OCI-LY3 (cell line): ENCODE data around the gene SLAMF7.

Experiments used
- H2AFZ ChIP-seq: fragments of 200-600, 300-600 bp; shearing (Covaris generic); 2 replicates; pipeline ENCODE4 v1.6.0; 2014; ENCODE audit warnings: antibody characterized with exemption, low read depth, low read length
- H3K27ac ChIP-seq: fragments of 200-600, 300-600 bp; sonication (generic); 2 replicates; pipeline ENCODE4 v1.5.1; 2014; ENCODE audit warnings: mild to moderate bottlenecking, low read length, moderate library complexity, mixed read lengths
- H3K27me3 ChIP-seq: fragments of 200-600, 300-600 bp; sonication (generic); 2 replicates; pipeline ENCODE4 v1.6.1; 2014; ENCODE audit warnings: low read depth, low read length, mixed read lengths
- H3K36me3 ChIP-seq: fragments of 200-600, 300-600 bp; sonication (generic); replicated peaks from 2 replicates; pipeline ENCODE3; 2014; ENCODE audit warnings: low read depth, low read length, mixed read lengths
- H3K4me1 ChIP-seq: fragments of 300-600, 200-600 bp; sonication (generic); 2 replicates; pipeline ENCODE4 v1.6.1; 2014; ENCODE audit warnings: low read length, mixed read lengths
- H3K4me2 ChIP-seq: fragments of 200-600, 300-600 bp; sonication (generic); 2 replicates; pipeline ENCODE4 v1.6.1; 2014; ENCODE audit warnings: low read length, mixed read lengths
- H3K4me3 ChIP-seq: fragments of 300-600, 200-600 bp; sonication (generic); 2 replicates; pipeline ENCODE4 v1.5.1; 2014; ENCODE audit warnings: antibody characterized with exemption, mild to moderate bottlenecking, low read length, moderate library complexity
- H3K79me2 ChIP-seq: fragments of 300-600, 200-600 bp; shearing (Covaris generic); 2 replicates; pipeline ENCODE4 v1.6.1; 2014; ENCODE audit warnings: mild to moderate bottlenecking, low read length, mixed read lengths
- H3K9ac ChIP-seq: fragments of 300-600, 200-600 bp; shearing (Covaris generic); 2 replicates; pipeline ENCODE4 v1.6.0; 2014; ENCODE audit warnings: mild to moderate bottlenecking, low read length, moderate library complexity
- H3K9me3 ChIP-seq: fragments of 200-600, 300-600 bp; shearing (Covaris generic); 2 replicates; pipeline ENCODE4 v1.6.1; 2014; ENCODE audit warnings: low read length, mixed read lengths; ENCODE audit not compliant: insufficient read depth
- H4K20me1 ChIP-seq: fragments of 200-600, 300-600 bp; sonication (generic); 2 replicates; pipeline ENCODE4 v1.6.1; 2016; ENCODE audit warnings: low read length, mixed read lengths; ENCODE audit not compliant: insufficient read depth
- EZH2phosphoT487 ChIP-seq: fragments of 200-600 bp; shearing (Covaris generic); IDR thresholded peaks from 2 replicates; pipeline ENCODE4 v1.6.1; 2018; ENCODE audit warnings: antibody characterized with exemption, mixed run types, low read depth
- TF ChIP-seq, protein P1 (sequence below): fragments of 200-600, 300-600 bp; sonication (generic); IDR thresholded peaks from 2 replicates; pipeline ENCODE4 v1.5.1; 2014; ENCODE audit warnings: antibody characterized with exemption, low read length, low read depth

The SLAMF7 gene

GRCh38 chr1:160755911-160756848 lies 17.1 kb downstream of the SLAMF7 start:
- H2AFZ ChIP-seq = no peak overlapping the region
- no peak overlapping the region for H3K9ac ChIP-seq
- H3K79me2 ChIP-seq = no peaks in the 10 kb centered on the region
- H3K27me3 ChIP-seq = no peaks in the 10 kb centered on the region
- TF ChIP-seq EZH2phosphoT487 = no peak
- TF ChIP-seq, protein P1, sequence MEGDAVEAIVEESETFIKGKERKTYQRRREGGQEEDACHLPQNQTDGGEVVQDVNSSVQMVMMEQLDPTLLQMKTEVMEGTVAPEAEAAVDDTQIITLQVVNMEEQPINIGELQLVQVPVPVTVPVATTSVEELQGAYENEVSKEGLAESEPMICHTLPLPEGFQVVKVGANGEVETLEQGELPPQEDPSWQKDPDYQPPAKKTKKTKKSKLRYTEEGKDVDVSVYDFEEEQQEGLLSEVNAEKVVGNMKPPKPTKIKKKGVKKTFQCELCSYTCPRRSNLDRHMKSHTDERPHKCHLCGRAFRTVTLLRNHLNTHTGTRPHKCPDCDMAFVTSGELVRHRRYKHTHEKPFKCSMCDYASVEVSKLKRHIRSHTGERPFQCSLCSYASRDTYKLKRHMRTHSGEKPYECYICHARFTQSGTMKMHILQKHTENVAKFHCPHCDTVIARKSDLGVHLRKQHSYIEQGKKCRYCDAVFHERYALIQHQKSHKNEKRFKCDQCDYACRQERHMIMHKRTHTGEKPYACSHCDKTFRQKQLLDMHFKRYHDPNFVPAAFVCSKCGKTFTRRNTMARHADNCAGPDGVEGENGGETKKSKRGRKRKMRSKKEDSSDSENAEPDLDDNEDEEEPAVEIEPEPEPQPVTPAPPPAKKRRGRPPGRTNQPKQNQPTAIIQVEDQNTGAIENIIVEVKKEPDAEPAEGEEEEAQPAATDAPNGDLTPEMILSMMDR = no peak
- H3K4me1 ChIP-seq = peaks cover 4% of the 10 kb centered on the region
- H3K9me3 ChIP-seq = no peaks in the 10 kb centered on the region
- peaks cover 24% of the 10 kb centered on the region for H3K36me3 ChIP-seq
- no peak overlapping the region for H3K4me2 ChIP-seq
- no peaks in the 10 kb centered on the region for H4K20me1 ChIP-seq
- no peak overlapping the region for H3K4me3 ChIP-seq
- H3K27ac ChIP-seq = no peak overlapping the region

DNA sequence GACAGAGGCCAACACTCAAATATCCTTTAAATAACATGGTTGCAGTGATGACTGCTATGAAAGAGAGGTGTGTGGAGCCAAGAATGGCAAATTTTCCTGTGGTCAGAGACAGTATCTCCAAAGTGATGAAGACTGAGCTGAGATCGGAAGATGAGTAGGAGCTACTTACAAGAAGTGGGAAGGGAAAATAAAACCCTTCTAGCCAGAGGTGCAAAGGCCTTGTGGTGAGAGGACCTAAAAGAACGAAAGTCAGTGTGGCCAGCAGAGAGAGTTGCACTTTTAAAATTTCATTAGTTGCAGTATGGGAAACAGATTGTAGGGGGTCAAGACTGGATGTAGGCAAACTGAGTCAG lies 17.8 kb downstream of the SLAMF7 start:
- no peak for TF ChIP-seq EZH2phosphoT487
- TF ChIP-seq, protein P1 = no peak
- Histone ChIP-seq H3K4me3 (no peak overlapping the region), H3K36me3 (peaks cover 20% of the 10 kb centered on the region), H3K27ac (no peak overlapping the region), H3K9ac (no peak overlapping the region), H3K4me2 (no peak overlapping the region), H3K9me3 (no peaks in the 10 kb centered on the region), H2AFZ (no peak overlapping the region), H3K79me2 (no peaks in the 10 kb centered on the region), H4K20me1 (no peaks in the 10 kb centered on the region), H3K4me1 (no peaks in the 10 kb centered on the region), H3K27me3 (no peaks in the 10 kb centered on the region)

DNA sequence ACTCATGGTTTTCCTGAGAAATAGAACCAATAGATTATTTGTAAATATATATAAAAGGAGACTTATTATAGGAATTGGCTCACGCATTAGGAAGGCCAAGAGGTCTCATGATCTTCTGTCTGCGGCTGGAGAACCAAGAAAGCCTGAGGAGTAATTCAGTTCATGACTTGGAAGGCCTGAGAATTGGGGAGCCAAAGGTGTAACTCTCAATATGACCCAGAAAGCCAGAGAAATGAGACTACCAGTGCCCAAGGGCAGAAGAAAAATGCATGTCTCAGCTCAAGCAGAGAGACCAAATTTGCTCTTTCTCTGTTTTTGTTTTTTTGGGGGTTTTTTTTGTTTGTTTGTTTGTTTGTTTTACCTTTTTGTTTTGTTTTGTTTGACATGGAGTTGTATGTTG lies 19.5 kb downstream of the SLAMF7 start:
- H3K9ac ChIP-seq = no peak overlapping the region
- H3K9me3 ChIP-seq = no peaks in the 10 kb centered on the region
- no peak overlapping the region for H3K4me2 ChIP-seq
- no peaks in the 10 kb centered on the region for H3K79me2 ChIP-seq
- H3K36me3 ChIP-seq = peaks cover 5% of the 10 kb centered on the region
- no peaks in the 10 kb centered on the region for H3K27me3 ChIP-seq
- no peak for TF ChIP-seq EZH2phosphoT487
- TF ChIP-seq, protein P1 = no peak
- H4K20me1 ChIP-seq = no peaks in the 10 kb centered on the region
- H2AFZ ChIP-seq = no peak overlapping the region
- no peak overlapping the region for H3K4me3 ChIP-seq
- H3K4me1 ChIP-seq = no peaks in the 10 kb centered on the region
- H3K27ac ChIP-seq = no peak overlapping the region

DNA sequence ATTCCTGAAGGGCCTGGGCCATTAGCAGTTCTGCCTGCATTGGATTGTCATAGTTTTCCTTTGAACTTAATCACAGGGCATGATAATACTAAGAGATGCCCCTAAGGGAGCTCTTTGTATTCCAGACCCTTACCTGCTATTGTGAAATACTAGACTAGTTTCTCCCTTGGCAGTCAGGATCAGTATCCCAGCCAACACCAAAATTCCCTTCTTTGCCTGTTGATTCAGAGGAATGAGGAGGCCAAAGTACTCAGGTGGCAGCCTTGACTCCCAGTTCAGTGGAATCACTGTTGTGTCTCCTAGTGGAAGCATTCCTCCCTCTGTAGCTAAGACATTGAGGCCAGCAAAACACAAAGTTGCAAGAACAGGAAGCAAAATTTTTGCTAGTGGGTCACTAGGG lies 20.7 kb downstream of the SLAMF7 start:
- Histone ChIP-seq H3K9me3 (no peaks in the 10 kb centered on the region), H3K9ac (no peak overlapping the region), H3K79me2 (no peaks in the 10 kb centered on the region), H3K4me2 (no peak overlapping the region), H3K4me3 (no peak overlapping the region), H3K4me1 (no peaks in the 10 kb centered on the region), H3K27me3 (no peaks in the 10 kb centered on the region), H2AFZ (no peak overlapping the region), H3K27ac (no peak overlapping the region), H3K36me3 (no peaks in the 10 kb centered on the region), H4K20me1 (no peaks in the 10 kb centered on the region)
- TF ChIP-seq EZH2phosphoT487 = no peak
- TF ChIP-seq, protein P1 = no peak
